HepG2 (cell line): ENCODE data around the gene JAZF1. TPM values are rescaled to one million over a fixed set of nuclear protein-coding genes. Genes with fewer than 3 reads are reported as not detected.

Experiments used
- ATAC-seq: fragments of 200-7000 bp; cut with Tn5 transposase; 3 replicates; pipeline ENCODE4 v1.9.1; 2020; ENCODE audit warnings: mild to moderate bottlenecking, moderate library complexity
- BruUV-seq: library from RNA; stranded (reverse); fragments of 400-500 nt; replicated peaks from 2 replicates; lab custom pipeline; 2021; lab: Mats Ljungman, UMichigan
- CTCF ChIA-PET: fragments of 300-600 bp; formaldehyde crosslinking; extraction: SDS; loops from one replicate; lab custom pipeline; 2021; ENCODE audit warnings: low total read pairs, inconsistent platforms, low intra/inter-chr PET ratio; lab: Yijun Ruan, JAX
- POLR2A ChIA-PET: fragments of 350-600 bp; sonication (Branson Sonifier 250); formaldehyde crosslinking; loops from one replicate; lab custom pipeline; 2020; ENCODE audit warnings: antibody characterized with exemption, inconsistent platforms; lab: Yijun Ruan, JAX
- DNase-seq: peaks from one replicate; pipeline ENCODE4 v3.0.0-alpha.2; 2015; ENCODE audit warnings: low spot score
- FAIRE-seq: peaks from 3 replicates; lab custom pipeline; 2011; peaks lifted over from hg19 to GRCh38; lab: Jason Lieb, UNC
- H2AFZ ChIP-seq: one replicate; pipeline ENCODE4 v1.6.1; 2011; ENCODE audit warnings: low read length, inconsistent platforms
- H3K27ac ChIP-seq: fragments of 300-600 bp; 3 replicates; pipeline ENCODE4 v1.8.0; 2011; ENCODE audit warnings: mixed run types, mild to moderate bottlenecking, mixed read lengths, low read length, inconsistent platforms; ENCODE audit not compliant: insufficient read depth; ENCODE audit errors: extremely low read length
- H3K27me3 ChIP-seq, 2 experiments: fragments of 200-600 bp in 1 of 2; 2 replicates in 1 of 2; 3 replicates in 1 of 2; pipeline versions ENCODE4 v1.6.0 to v1.8.0; 2011; ENCODE audit warnings: low read length in 2 of 2, mild to moderate bottlenecking in 2 of 2, moderate library complexity in 2 of 2, inconsistent platforms in 1 of 2; ENCODE audit not compliant: insufficient read depth in 2 of 2, control insufficient read depth in 1 of 2
- H3K36me3 ChIP-seq, 2 experiments: fragments of 200-600 bp in 1 of 2; replicated peaks in 1 of 2; 2 replicates in 1 of 2; 3 replicates in 1 of 2; pipeline versions ENCODE4 v1.5.1 to v1.8.0; 2011; ENCODE audit warnings: low read length in 2 of 2, inconsistent platforms in 1 of 2; ENCODE audit not compliant: insufficient read depth in 2 of 2, control insufficient read depth in 1 of 2
- H3K4me1 ChIP-seq: 2 replicates; pipeline ENCODE4 v1.5.1; 2012; ENCODE audit warnings: low read length, inconsistent platforms; ENCODE audit not compliant: insufficient read depth
- H3K4me2 ChIP-seq: 2 replicates; pipeline ENCODE4 v1.6.0; 2011; ENCODE audit warnings: low read depth, low read length, inconsistent platforms
- H3K4me3 ChIP-seq, 3 experiments: fragments of 200-600 bp in 1 of 3; sonication (generic), shearing (Covaris generic) in 1 of 3; replicated peaks in 1 of 3; 2 replicates each; pipeline ENCODE4 v1.5.1; 2011 to 2016; ENCODE audit warnings: low read length in 3 of 3, inconsistent platforms in 2 of 3, low read depth in 2 of 3, mild to moderate bottlenecking in 2 of 3, control low read depth in 1 of 3, mixed read lengths in 1 of 3; ENCODE audit not compliant: insufficient read depth in 1 of 3
- H3K79me2 ChIP-seq: one replicate; pipeline ENCODE4 v1.6.1; 2011; ENCODE audit warnings: low read length, inconsistent platforms; ENCODE audit not compliant: insufficient read depth
- H3K9ac ChIP-seq: 2 replicates; pipeline ENCODE4 v1.6.0; 2011; ENCODE audit warnings: mild to moderate bottlenecking, low read depth, low read length, inconsistent platforms; ENCODE audit not compliant: insufficient read depth
- H3K9me3 ChIP-seq: 2 replicates; pipeline ENCODE4 v1.5.1; 2012; ENCODE audit warnings: mild to moderate bottlenecking, low read length
- H4K20me1 ChIP-seq: 2 replicates; pipeline ENCODE4 v1.6.0; 2011; ENCODE audit warnings: inconsistent platforms, mild to moderate bottlenecking, low read length, moderate library complexity; ENCODE audit not compliant: insufficient read depth
- EP300 ChIP-seq, 3 experiments: sonication (generic) in 1 of 3; formaldehyde crosslinking in 1 of 3; IDR thresholded peaks; 2 replicates each; pipeline versions ENCODE4 v1.5.1 to v1.6.1; 2011 to 2020; ENCODE audit warnings: low read depth in 2 of 3, low read length in 2 of 3, borderline replicate concordance in 1 of 3, improper control_type of control experiment in 1 of 3, mild to moderate bottlenecking in 1 of 3, missing genetic modification reagents in 1 of 3, moderate library complexity in 1 of 3
- HNF4G ChIP-seq, 2 experiments: sonication (generic) in 1 of 2; formaldehyde crosslinking in 1 of 2; IDR thresholded peaks; 2 replicates each; pipeline versions ENCODE4 v1.4.0 to v1.6.1; 2011 to 2020; ENCODE audit warnings: borderline replicate concordance in 2 of 2, low read depth in 2 of 2, mild to moderate bottlenecking in 2 of 2, low read length in 1 of 2, missing genetic modification reagents in 1 of 2, moderate library complexity in 1 of 2
- HOXD1 ChIP-seq: sonication (generic); formaldehyde crosslinking; IDR thresholded peaks from 2 replicates; pipeline ENCODE4 v1.5.0; 2020; ENCODE audit warnings: missing genetic modification reagents
- ISL2 ChIP-seq: sonication (generic); formaldehyde crosslinking; IDR thresholded peaks from 2 replicates; pipeline ENCODE4 v1.5.0; 2020; ENCODE audit warnings: missing genetic modification reagents
- NBN ChIP-seq: fragments of 450-650 bp; conservative IDR thresholded peaks from 2 replicates; pipeline ENCODE4 v1.6.1; 2017
- ONECUT2 ChIP-seq: sonication (generic); formaldehyde crosslinking; IDR thresholded peaks from 2 replicates; pipeline ENCODE4 v1.4.0; 2020; ENCODE audit warnings: missing genetic modification reagents
- ZNF432 ChIP-seq: sonication (generic); formaldehyde crosslinking; IDR thresholded peaks from 2 replicates; pipeline ENCODE4 v1.5.0; 2020; ENCODE audit warnings: missing genetic modification reagents, mild to moderate bottlenecking, borderline replicate concordance
- ZNF678 ChIP-seq: sonication (generic); formaldehyde crosslinking; IDR thresholded peaks from 2 replicates; pipeline ENCODE4 v1.4.0; 2020; ENCODE audit warnings: mild to moderate bottlenecking, missing genetic modification reagents
- ZNF83 ChIP-seq: sonication (generic); formaldehyde crosslinking; IDR thresholded peaks from 2 replicates; pipeline ENCODE4 v1.4.0; 2020; ENCODE audit warnings: missing genetic modification reagents, mild to moderate bottlenecking, borderline replicate concordance
- WGBS: methylation state at CpG from one replicate; pipeline ENCODE4 v1.1.6; 2017; ENCODE audit warnings: low lambda C conversion rate; 5-methylcytosine and 5-hydroxymethylcytosine counted together
- in situ Hi-C: cut with HindIII; loops from 2 replicates; pipeline ENCODE4 v1.10.0; 2017; ENCODE audit warnings: low pct_unique_long_range_greater_than_20kb; ENCODE audit not compliant: extremely low pct_ligation_motif_present
- intact Hi-C: fragments of 100-400 bp; cut with micrococcal nuclease; formaldehyde crosslinking; loops from one replicate; pipeline ENCODE4 v1.10.0; 2022; ENCODE audit not compliant: unreplicated experiment
- polyA plus RNA-seq, 8 experiments: library from polyadenylated mRNA; depleted of rRNA in 3 of 8; stranded (reverse) in 7 of 8; unstranded in 1 of 8; fragments of >200 nt; fragmentation: Illumina TruSeq in 4 of 8; extraction: Trizol in 4 of 8; gene quantifications; 2 replicates each; pipeline versions ENCODE4 v1.2.1 to v1.2.3, GENCODE V29; 2011 to 2016; ENCODE audit warnings: low read depth in 4 of 8, missing spikeins in 1 of 8, mixed read lengths in 1 of 8; ENCODE audit not compliant: insufficient read depth in 1 of 8
- total RNA-seq, 5 experiments: library from RNA; depleted of rRNA; stranded (reverse); fragments of >200 nt; fragmentation: Illumina TruSeq; extraction: Trizol; gene quantifications; 2 replicates each; pipeline ENCODE4 v1.2.3, GENCODE V29; 2016; ENCODE audit warnings: low read depth in 1 of 5
- TF ChIP-seq, protein P1 (sequence below): sonication (generic); formaldehyde crosslinking; IDR thresholded peaks from 2 replicates; pipeline ENCODE4 v1.8.1; 2023; ENCODE audit warnings: missing genetic modification reagents, inconsistent platforms, borderline replicate concordance
- TF ChIP-seq, protein P2 (sequence below): sonication (generic); formaldehyde crosslinking; IDR thresholded peaks from 2 replicates; pipeline ENCODE4 v1.8.1; 2023; ENCODE audit warnings: mild to moderate bottlenecking, missing genetic modification reagents

JAZF1 gene
- total and polyA plus RNA-seq, 2 of the 13 experiments (the other 11 are each of a cell fraction or from before 2014, with no cell fraction given): not detected

DNA sequence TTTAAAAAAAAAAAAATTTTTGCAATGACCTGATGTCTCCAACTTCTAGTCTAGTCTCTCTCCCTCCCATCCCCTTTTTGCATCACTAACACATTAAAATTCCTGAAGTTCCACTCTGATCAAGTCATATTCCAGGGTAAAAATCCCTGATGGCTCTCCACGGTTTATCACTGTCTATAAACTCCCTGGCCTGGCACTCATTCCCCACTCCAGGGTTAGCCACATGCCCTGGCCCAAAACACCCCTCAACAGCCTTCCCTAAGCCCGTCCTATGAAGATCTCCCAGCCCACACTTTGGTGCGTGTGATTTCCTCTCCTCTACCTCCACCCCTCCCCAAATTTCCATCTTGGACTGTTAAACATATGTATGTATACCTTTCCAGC lies 125.4 kb downstream of the JAZF1 start (continued):
- TF ChIP-seq EP300 (IDR thresholded peaks at IDR 0.05; ENCODE audit: low read depth in 2 of 2, low read length in 2 of 2): no peak
- no peak for TF ChIP-seq EP300 (CRISPR knock-in tag; IDR thresholded peaks at IDR 0.05; ENCODE audit: borderline replicate concordance)
- no peak for TF ChIP-seq ONECUT2 (CRISPR knock-in tag)

DNA sequence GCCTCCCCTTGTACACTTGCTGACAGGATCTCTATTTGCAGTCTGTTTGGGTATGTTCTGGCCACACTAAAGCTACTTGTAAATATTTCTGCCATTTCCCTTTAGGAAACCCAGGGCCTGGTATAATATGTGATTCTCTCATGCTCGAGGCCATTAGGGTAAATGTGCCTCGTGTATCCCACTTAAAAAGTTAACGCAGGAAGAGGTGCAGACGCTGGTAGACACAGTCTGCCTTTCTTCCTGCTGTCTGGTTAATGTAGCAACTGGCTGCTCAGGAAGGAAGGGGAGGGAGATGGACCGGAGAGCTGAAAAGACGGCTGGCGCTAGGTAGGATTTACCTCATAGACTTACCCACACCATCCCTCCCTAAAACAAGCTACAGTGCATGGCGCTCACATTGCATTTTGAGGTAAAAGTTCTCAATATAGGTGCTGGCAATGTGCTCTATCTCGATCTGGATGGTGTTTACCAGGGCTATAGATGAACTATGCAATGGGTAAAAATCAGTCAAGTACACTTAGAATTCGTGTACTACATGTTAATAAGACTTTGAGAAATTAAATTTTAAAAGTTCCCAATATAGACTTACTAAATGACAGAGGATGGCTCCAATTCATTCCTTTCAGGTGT lies 125.9 kb downstream of the JAZF1 start:
- WGBS: 27% methylated on average over 10 of the region's 10 CpGs
- H3K4me3 ChIP-seq: no peak overlapping the region
- in situ Hi-C loops (no loop called here), intact Hi-C loops (no loop called here)
- no peaks in the 10 kb centered on the region for H3K9me3 ChIP-seq
- H4K20me1 ChIP-seq: no peaks in the 10 kb centered on the region
- ChIA-PET CTCF (no interaction called here), POLR2A (no interaction called here)
- H3K27me3 ChIP-seq: no peaks in the 10 kb centered on the region; a peak in 1 of 5 replicates
- no peak for DNase-seq
- H3K36me3 ChIP-seq: no peaks in the 10 kb centered on the region
- TF ChIP-seq ZNF83 (CRISPR knock-in tag) (no peak), NBN (no peak), ZNF678 (no peak), ZNF432 (CRISPR knock-in tag) (no peak), HOXD1 (no peak), ISL2 (no peak), HNF4G (IDR thresholded peaks at IDR 0.05; ENCODE audit: borderline replicate concordance, low read depth, low read length) (no peak), HNF4G (CRISPR knock-in tag; IDR thresholded peaks at IDR 0.05; ENCODE audit: borderline replicate concordance, low read depth) (no peak)
- TF ChIP-seq, protein P1, sequence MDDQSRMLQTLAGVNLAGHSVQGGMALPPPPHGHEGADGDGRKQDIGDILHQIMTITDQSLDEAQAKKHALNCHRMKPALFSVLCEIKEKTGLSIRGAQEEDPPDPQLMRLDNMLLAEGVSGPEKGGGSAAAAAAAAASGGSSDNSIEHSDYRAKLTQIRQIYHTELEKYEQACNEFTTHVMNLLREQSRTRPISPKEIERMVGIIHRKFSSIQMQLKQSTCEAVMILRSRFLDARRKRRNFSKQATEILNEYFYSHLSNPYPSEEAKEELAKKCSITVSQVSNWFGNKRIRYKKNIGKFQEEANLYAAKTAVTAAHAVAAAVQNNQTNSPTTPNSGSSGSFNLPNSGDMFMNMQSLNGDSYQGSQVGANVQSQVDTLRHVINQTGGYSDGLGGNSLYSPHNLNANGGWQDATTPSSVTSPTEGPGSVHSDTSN (CRISPR knock-in tag): no peak
- TF ChIP-seq, protein P2, sequence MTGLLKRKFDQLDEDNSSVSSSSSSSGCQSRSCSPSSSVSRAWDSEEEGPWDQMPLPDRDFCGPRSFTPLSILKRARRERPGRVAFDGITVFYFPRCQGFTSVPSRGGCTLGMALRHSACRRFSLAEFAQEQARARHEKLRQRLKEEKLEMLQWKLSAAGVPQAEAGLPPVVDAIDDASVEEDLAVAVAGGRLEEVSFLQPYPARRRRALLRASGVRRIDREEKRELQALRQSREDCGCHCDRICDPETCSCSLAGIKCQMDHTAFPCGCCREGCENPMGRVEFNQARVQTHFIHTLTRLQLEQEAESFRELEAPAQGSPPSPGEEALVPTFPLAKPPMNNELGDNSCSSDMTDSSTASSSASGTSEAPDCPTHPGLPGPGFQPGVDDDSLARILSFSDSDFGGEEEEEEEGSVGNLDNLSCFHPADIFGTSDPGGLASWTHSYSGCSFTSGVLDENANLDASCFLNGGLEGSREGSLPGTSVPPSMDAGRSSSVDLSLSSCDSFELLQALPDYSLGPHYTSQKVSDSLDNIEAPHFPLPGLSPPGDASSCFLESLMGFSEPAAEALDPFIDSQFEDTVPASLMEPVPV: no peak
- no peak overlapping the region for H3K27ac ChIP-seq
- no TSS peak for BruUV-seq
- H3K79me2 ChIP-seq: no peaks in the 10 kb centered on the region
- no peaks in the 10 kb centered on the region for H3K4me1 ChIP-seq
- ATAC-seq: no peak
- FAIRE-seq: no peak
- H2AFZ ChIP-seq: no peak overlapping the region
- H3K4me2 ChIP-seq: no peak overlapping the region
- no peak overlapping the region for H3K9ac ChIP-seq
